ENCODE results near the gene DTD1. TPM values are rescaled to one million over a fixed set of nuclear protein-coding genes. Genes with fewer than 3 reads are reported as not detected.
"Not testable (repeated sequence)": the region's sequence is repeated elsewhere in the genome, so short reads cannot be mapped to it uniquely, and the experiment has no call there.

Gene DTD1
- total RNA-seq, 3 donors from 2014 or later: 24.1 to 34.6 (median 26.2) TPM

- intact Hi-C loops (cut with DNase I; ENCODE audit: low total_unique reads): no loop called here
- H3K4me1 ChIP-seq: no peaks in the 10 kb centered on the region
- no peak for TF ChIP-seq POLR2AphosphoS5 (IDR thresholded peaks at IDR 0.05)
- TF ChIP-seq POLR2A (IDR thresholded peaks at IDR 0.05): no peak
- TF ChIP-seq CTCF (IDR thresholded peaks at IDR 0.05): no peak
- H3K4me3 ChIP-seq: no peak overlapping the region
- no peak for DNase-seq (ENCODE audit: low spot score in 2 of 2)
- H3K36me3 ChIP-seq: no peaks in the 10 kb centered on the region
- H3K27ac ChIP-seq: no peak overlapping the region
- no peaks in the 10 kb centered on the region for H3K9me3 ChIP-seq
- no peaks in the 10 kb centered on the region for H3K27me3 ChIP-seq
Observed at GRCh38 chr20:18754030-18754652, 166.3 kb downstream of the DTD1 start.

GRCh38 chr20:18754653-18755045 lies 166.8 kb downstream of the DTD1 start:
- no peaks in the 10 kb centered on the region for H3K4me1 ChIP-seq
- TF ChIP-seq POLR2AphosphoS5 (IDR thresholded peaks at IDR 0.05): no peak
- no peak for TF ChIP-seq CTCF (IDR thresholded peaks at IDR 0.05)
- TF ChIP-seq POLR2A (IDR thresholded peaks at IDR 0.05): no peak
- H3K9me3 ChIP-seq: no peaks in the 10 kb centered on the region
- H3K27ac ChIP-seq: no peak overlapping the region
- no peak overlapping the region for H3K4me3 ChIP-seq
- DNase-seq (ENCODE audit: low spot score in 2 of 2): no peak
- H3K36me3 ChIP-seq: no peaks in the 10 kb centered on the region
- no peaks in the 10 kb centered on the region for H3K27me3 ChIP-seq
- intact Hi-C loops (cut with DNase I; ENCODE audit: low total_unique reads): no loop called here

GRCh38 chr20:18760852-18761251 lies 173.0 kb downstream of the DTD1 start:
- H3K4me3 ChIP-seq; H3K9me3 ChIP-seq; intact Hi-C loops (cut with DNase I; ENCODE audit: low total_unique reads); H3K27me3 ChIP-seq; H3K36me3 ChIP-seq; H3K27ac ChIP-seq; H3K4me1 ChIP-seq; DNase-seq (ENCODE audit: low spot score in 2 of 2): not testable (repeated sequence)

GRCh38 chr20:18767676-18768075 lies 179.8 kb downstream of the DTD1 start:
- TF ChIP-seq POLR2AphosphoS5 (IDR thresholded peaks at IDR 0.05) (no peak), POLR2A (IDR thresholded peaks at IDR 0.05) (no peak), CTCF (IDR thresholded peaks at IDR 0.05) (no peak)
- H3K36me3 ChIP-seq: no peaks in the 10 kb centered on the region
- no peaks in the 10 kb centered on the region for H3K9me3 ChIP-seq
- H3K4me1 ChIP-seq: no peaks in the 10 kb centered on the region
- intact Hi-C loops (cut with DNase I; ENCODE audit: low total_unique reads): no loop called here
- H3K27me3 ChIP-seq: no peaks in the 10 kb centered on the region
- H3K27ac ChIP-seq: no peak overlapping the region
- no peak for DNase-seq (ENCODE audit: low spot score in 2 of 2)
- no peak overlapping the region for H3K4me3 ChIP-seq

GRCh38 chr20:18773566-18773965 lies 185.7 kb downstream of the DTD1 start:
- Histone ChIP-seq H3K4me3 (no peak overlapping the region), H3K9me3 (no peaks in the 10 kb centered on the region), H3K4me1 (no peaks in the 10 kb centered on the region), H3K27ac (no peak overlapping the region), H3K27me3 (no peaks in the 10 kb centered on the region), H3K36me3 (no peaks in the 10 kb centered on the region)
- no peak for DNase-seq (ENCODE audit: low spot score in 2 of 2)
- intact Hi-C loops (cut with DNase I; ENCODE audit: low total_unique reads): loop anchor here (5.0 kb wide), 1 partner anchor 1534 kb away; no protein-coding TSS in a partner anchor
- no peak for TF ChIP-seq POLR2AphosphoS5 (IDR thresholded peaks at IDR 0.05)
- no peak for TF ChIP-seq POLR2A (IDR thresholded peaks at IDR 0.05)
- no peak for TF ChIP-seq CTCF (IDR thresholded peaks at IDR 0.05)

All from breast epithelium (tissue), 4 donors.